HT-29 (cell line): ENCODE data around the gene DUS3L. TPM values are rescaled to one million over a fixed set of nuclear protein-coding genes. Genes with fewer than 3 reads are reported as not detected.

ENCODE experiments used
- DNase-seq: peaks from one replicate; pipeline ENCODE4 v3.0.0-alpha.2; 2015; ENCODE audit warnings: low spot score
- total RNA-seq: library from RNA; depleted of rRNA; stranded (reverse); fragments of >200 nt; shearing (Covaris generic); gene quantifications from 2 replicates; pipeline ENCODE4 v1.2.3, GENCODE V29; 2014

The DUS3L gene
- total RNA-seq, 1 experiment from 2014 or later = 90.4 TPM

DNA sequence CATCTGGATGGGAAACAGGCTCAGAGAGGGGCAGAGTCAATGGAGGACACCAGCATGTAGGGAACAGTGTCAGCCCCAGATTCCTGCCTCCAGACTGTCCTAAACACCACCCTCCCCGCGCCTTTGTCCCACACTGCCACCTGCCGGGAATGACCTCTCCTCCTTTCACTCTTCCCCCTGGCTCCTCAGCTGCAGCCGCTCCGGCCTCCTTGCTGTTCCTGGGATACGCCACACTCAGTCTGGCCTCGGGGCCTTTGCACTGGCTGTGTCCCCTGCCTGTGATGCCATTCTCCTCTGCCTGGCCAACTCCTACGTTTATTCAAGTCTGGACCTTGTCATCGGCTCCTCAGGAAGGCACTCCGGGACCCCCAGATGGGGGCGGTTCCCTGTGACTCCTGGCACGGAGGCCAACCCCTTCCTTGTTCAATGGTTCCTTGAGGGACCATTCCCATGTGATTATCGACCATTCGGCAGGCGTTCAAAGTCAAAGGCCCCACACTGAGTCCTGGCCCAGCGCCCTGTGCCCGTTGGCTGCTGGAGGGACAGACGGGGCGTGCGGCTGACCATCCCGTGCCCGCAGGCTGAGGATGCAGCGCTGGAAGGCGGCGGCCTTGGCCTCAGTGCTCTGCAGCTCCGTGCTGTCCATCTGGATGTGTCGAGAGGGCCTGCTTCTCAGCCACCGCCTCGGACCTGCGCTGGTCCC lies 32.8 kb upstream of the DUS3L start:
- DNase-seq = peak; percentile 68

DNA sequence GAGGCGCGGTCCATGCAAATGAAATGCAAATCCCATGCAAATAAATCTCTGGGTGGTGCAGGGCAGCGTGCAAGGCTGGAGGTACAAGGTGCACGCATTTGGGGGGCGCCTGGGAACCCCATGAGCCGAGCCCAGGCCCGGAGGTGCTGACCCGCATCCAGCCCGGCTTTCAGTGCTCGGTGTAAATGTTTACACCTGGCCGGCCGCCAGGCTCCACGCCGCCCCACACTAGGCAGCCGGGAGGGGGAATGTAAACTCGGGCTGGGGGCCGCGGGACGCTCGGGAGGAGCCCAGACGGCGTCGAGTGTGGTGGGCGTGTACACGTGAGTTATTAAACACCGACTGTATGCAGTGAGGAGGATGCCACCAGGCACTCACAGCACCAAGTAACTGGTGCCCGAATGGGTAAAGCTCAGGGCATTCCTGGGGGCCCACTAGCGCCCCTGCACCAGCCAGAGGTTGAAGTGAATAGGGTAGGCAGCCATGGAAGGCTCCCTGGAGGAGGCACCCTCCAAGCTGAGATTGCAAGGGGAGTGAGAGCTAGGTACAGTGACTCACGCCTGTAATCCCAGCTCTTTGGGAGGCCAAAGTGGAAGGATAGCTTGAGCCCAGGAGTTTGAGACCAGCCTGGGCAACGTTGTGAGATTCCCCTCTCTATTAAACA lies 31.4 kb upstream of the DUS3L start:
- DNase-seq = no peak

DNA sequence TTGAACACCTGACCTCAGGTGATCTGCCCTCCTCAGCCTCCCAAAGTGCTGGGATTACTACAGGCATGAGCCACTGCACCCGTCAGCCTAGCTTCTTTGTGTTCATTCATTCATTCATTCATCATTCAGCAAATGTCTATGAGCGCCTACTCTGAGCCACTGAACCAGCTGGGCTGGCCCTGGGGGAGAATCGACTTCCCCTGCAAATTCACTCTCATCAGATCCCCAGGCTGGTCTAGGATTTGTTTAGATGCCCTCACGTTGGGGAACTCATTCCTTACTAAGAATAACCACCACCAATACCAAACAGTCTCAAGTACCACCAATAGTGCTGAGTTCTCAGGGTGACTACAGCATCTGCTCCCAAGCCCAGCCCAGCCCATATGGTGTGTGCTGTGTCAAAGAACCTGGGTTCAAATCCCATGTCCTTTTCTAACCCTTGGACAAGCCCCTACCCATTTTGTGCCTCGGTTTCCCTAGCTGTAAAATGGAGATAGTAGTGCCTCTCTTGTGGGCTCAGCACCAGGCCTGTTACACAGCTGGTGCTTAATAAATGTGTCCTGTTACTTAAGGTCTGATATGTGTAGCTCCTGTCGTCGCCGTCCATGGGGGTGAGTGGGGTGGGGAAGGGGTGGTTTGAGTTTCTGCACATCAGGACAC lies 30.7 kb upstream of the DUS3L start:
- no peak for DNase-seq

DNA sequence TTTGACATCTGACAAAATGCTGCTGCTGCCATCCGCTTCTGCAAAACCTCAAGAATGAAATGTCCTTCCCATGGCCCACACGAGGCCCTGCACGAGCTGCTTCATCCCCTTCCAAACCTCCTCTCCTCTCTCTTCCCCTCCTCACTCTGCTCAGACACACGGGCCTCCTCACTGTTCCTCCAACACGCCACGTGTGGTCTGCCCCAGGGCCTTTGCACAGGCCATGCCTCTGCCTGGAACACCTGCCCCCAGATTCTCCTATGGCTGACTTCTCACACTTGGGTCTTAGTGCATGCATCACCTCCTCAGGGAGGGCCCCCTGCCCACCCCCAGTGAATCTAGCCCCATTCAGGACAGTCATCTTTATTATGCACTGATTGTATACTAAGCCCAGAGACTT lies 29.8 kb upstream of the DUS3L start:
- no peak for DNase-seq

DNA sequence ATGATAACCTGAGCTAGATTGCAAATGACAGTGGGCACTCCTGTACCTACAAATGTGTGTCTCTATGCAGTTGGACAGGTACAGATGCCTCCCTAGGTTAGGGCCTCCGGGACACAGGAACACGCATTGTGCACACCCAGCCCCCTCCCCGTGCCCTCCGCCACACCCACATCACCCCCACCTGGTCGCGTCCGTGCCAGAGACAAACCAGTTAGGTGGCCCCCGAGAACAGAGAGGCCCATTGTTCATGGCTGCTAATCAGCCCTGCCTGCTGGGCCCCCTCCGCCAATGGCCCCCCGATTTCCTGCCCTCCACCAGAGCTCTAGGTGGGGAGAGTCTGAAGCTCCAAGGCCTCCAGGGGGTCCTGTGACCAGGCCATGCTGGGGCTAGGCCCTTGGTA lies 27.6 kb upstream of the DUS3L start:
- DNase-seq = no peak

DNA sequence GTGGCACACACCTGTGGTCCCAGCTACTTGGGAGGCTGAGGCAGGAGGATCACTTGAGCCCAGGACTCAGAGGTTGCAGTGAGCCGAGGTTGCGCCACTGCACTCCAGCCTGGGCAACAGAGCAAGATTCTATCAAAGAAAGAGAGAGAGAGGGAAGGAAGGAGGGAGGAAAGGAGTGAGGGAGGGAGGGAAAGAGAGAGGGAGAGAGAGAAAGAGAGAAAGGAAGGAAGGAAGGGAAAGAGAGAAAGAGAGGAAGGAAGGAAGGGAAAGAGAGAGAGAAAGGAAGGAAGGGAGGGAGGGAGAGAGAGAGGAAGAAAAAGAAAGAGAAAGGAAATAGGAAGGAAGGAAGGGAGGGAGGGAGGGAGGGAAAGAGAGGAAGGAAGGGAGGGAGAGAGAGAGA lies 26.3 kb upstream of the DUS3L start:
- no peak for DNase-seq

DNA sequence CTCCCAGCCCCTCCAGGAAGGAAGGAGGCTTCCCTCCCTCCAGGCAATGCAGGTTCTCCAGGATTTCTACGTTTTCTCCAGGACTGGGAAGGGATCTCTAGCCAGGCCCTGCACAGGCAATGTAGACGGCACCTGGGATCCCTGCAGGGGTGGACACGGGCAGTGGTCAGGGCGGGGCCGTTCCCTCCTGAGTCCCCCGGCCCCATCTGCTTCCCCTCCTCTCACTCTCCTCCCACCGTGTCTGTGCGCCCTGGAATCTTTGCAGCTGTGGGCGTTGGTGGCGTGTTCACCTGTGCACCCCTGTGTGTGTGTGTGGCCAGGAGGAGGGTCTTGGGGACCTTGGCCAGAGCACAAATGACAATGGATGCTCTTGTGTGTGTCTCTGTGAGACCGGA lies 23.9 kb upstream of the DUS3L start:
- DNase-seq = no peak

DNA sequence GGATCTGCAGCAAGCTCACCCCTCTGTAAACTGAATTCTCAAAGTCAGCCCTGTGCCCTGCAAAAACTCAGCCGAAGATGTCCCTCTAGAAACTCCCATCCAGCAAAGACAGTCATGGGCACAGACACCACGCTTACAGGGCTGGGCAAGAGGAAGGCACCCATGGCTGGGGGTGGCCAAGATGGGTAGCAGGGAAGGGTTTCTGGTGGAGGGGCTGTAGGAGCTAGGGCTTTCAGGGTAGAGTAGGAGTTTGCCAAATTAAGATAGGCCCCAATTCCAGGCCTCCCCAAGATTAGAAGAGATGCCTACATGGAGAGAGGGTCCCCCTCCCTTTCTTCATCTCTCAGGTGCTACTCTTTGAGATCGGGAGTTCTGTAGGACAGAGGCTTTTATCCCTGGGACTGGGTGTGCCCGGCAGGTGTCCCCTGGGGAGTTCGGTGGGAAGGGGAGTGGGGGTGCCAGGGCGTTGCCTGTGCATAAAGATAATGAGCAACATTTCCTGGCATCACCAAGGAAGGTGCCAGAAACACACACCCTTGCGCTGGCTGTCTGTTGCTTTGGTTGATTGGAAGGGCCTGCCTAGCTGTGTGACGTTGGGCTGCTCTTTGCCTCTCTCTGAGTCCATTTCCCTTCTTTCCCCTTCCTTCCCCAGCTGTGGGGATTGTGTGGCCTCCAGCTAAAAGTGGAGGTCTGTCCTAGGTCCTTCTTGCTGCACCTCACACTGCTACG lies 23.3 kb upstream of the DUS3L start:
- DNase-seq = no peak

DNA sequence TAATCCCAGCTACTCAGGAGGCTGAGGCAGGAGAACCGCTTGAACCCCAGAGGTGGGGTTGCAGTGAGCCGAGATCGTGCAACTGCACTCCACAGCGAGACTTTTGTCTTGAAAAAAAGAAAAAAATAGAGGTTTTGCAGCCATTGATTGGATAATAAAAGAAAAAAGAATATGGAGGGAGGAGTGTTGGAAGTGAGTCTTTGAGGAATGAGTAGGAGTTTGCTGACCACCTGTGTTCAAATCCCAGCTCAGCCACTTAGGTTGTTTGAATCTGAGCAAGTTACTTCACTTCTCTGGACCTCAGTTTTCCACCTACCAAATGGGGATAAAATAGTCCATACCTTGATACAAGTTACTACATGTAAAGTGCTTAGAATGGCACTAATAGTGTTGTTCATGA lies 20.2 kb upstream of the DUS3L start:
- no peak for DNase-seq

DNA sequence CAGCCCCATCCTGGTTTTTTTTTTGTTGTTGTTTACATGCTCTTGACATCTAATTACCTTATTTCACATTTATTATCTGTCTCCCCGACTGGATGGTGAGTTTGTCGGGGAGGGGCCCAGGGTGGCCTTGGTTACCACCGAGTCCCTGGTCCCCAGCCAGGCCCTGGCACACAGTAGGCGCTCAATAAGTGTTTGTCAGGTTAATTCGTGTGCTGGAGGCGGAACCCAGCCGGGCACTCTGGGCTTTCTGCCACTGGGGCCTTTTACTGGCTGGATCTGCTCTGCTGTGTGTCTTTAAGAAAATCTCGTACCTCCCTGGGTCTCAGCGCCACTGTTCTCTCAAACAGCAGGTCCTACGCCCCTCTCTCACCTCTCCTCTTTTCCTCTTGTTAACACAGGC lies 18.5 kb upstream of the DUS3L start:
- DNase-seq = no peak

DNA sequence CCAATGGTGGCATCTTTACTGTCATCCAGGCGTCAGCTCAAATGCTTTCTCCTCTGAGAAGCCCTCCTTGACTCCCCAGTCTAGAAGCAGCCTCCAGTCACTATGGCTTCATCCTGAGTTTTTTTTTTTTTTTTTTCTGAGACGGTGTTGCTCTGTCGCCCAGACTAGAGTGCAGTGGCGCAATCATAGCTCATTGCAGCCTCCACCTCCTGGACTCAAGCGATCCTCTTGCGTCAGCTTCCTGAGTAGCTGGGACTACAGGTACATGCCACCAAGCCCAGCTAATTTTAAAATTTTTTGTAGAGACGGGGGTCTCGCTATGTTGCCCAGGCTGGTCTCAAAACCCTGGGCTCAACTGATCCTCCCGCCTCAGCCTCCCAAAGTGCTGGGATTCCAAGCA lies 18.1 kb upstream of the DUS3L start:
- DNase-seq = no peak

DNA sequence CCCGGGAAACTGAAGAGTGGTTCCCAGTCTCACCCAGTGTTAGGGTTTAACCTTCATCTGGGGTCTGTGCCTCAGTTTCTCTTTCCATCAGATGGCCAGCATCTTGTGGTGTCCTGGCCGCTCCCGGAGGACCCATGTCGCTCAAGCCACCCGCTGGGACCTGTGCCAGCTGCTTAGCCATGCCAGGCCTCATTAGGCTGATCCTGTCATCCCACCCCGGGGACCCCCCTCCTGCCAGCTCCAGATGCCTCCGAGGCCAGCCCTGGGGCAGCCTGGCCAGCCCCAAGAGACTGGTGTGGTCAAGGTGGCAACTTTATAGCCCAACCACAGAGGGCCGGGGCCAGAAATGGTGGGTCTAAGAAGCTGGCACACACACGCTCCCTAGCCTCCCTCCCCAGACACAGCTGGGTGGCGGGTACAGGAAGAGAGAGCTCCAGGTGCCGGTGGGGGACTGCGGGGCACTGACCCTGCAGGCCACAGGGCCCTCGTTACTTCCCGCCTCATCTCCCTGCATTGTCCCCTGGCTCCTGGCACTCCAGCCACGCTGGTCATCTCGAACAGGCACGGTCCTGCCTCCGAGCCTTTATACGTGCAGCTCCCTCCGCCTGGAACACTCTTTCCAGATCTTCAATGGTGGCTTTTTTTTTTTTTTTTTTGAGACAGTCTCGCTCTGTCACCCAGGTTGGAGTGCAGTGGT lies 17.3 kb upstream of the DUS3L start:
- no peak for DNase-seq

DNA sequence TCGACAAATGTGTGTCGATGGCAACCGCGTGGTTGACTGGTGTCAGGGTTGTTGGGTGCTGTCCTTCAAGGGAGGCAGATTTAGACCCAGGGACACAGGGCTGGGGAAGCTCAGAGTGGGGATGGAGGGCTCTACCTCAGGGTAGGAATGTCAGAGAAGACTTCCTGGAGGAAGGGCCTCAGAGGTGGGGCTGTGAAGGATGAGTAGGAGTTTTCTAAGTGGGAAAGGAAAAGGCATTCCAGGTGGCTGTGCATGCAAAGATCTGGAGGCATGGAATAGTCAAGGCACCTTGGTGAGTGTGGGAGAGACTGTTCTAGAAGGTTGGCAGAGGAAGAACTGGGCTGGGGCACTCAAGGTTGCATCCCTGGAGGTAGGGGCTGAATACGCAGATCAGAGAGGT lies 15.9 kb upstream of the DUS3L start:
- no peak for DNase-seq

DNA sequence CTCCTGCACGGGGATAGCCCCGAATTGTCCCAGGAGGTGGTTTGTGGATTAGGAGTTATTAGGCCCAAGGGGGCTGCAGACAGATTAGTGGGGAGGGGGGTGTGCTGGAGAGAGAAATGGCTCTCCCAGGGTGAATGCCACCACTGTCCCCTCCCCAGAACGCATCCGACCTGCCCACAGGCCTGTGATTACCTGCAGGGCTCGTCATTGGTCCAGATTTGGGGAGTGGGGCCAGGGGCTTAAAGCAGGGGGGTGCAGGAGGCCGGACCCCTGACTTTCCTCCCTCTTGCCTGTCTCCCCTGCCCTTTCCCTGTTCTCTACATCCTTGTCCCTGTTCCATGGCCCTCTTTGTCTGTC lies 15.1 kb upstream of the DUS3L start:
- DNase-seq = no peak

DNA sequence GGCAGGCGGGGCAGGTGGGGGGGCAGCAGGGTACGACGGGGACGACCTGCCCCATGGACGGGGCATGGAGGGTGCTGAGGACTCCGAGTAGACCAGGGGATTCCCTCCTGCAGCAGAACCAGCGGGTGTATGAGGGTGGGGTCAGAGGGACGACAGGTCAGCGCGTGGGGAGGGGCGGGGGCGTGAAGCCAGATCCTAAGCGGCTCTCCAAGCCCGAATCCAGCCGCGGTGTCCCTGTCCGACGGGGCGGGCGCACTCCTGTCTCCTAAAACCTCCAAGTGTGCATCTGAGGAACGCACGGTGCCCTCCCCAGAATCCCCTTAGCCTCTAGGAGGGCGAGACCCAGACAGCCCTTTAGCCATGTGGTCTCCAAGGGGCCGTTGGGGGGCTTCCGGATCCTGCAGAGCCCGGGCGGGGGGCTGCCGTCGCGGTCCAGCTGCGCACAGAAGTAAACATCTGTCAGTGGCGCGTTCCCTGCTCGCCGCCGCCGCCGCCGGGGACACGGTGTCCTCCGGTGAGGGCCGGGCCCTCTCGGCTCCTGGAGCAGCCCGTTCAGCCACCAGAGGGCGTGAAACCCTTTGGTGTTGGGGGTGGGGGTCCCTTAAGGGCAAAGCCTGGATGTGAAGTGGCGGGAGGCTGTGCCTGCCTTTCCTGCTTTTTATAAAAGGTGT lies 14.6 kb upstream of the DUS3L start:
- DNase-seq = peak; percentile 35

DNA sequence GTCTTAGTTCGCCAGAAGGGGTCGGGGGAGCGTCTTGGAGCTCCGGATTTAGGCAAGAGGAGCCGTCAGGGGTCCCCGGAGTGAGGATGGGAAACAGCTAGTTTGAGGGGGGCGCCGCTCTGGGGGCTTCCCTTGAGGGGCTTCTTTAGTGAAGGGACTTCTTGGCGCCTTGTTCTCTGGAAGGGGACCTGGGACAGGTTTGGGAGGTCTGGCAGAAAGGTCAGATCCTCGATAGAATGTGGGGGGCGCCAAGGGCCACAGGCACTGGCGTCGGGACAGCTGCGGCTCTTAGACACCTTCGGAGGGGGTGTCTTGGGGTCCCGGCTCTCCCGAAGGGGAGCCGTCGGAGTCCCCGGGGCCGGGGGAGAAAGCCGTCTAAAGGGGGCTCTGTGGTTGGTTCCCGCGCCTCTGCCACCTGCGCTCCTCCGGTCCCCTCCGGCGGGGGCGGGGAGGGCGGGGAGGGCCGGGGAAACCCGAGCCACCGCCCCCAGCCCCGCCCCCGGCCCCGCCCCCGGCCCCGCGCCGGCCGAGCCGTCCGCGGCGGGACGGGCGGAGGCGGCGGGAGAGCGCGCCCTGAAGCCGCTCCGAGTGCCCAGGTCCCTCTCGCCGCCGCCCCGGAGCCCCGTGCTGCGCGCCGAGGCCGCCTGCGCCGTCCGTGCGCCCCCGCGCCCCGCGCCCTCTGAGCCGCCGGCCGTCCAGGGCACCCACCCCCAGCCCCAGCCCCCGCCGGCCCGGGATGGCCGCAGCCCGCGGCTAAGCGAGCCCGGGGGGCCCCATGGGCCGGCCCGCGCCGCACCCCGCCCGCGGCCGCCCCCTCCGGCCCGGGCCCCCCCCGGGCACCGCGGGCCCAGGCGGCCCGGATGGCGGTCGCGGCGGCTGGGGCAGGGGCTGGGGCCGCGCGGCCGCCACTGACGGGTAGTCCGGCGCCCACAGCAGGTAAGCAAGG lies 13.8 kb upstream of the DUS3L start, which contains the start of gene NRTN:
NRTN (plus strand) TSS at position 552 of the 946 bp plus-strand sequence. CDS start 19,099 bp downstream, outside the sequence.
- DNase-seq = no peak

DNA sequence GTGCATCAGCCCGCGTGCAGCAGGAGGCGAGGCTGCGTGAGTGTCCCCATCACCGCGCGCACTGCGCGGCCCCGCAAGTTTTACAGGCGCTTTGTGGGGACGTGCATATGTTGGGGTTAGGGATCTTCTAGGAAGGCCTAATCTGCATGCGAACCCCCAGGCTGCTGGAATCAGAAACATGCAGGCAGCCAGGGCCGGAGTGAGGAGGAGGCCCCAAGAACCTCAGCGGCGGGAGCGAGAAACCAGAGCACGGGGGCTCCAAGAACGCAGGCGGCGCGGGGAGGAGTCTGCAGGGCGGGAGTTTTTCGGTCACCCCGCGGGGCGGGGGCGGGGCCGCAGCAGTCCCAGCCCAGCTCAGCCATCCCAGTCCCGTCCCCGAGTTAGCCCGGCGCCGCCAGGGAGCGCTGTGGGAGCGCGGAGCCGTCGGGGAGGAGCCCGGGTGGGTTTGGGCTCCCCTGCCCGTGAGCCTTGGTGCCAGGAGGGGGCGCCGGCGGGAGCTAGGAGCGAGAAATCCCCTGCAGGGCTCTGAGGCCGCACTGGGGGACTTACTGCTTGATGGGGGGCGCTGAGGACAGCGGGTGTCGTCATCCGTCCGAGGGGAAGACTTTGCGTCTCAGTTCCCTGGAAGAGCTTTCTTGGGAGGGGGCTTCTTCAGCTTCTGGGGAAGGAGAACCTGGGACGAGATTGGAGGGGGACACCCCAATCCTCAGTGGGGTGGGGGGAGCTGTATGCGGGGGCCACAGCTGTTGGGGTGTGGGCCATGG lies 13.0 kb upstream of the DUS3L start:
- DNase-seq = peak; percentile 78

DNA sequence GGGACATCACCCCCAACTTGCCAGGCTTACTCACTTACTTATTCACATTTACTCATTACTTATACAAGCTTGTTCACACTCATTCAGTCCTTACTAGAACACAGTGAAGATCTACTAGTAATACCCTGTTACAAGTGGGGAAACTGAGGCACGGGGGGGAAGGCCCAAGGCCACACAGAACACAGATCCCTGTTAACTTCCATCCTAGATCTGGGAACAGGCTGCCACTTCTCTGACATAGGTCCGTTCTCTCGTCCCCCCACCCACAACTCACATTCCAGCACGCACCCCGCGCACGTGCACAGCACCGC lies 12.4 kb upstream of the DUS3L start:
- DNase-seq = no peak
